GM23248 (cell line): Measurements from ENCODE around the gene STX18.

ENCODE experiments used
- EZH2 ChIP-seq: fragments of 200-600 bp; sonication (generic); IDR thresholded peaks from 2 replicates; pipeline ENCODE4 v1.6.1; 2018; ENCODE audit warnings: antibody characterized with exemption, mild to moderate bottlenecking; ENCODE audit not compliant: insufficient read depth, poor library complexity, severe bottlenecking
- EZH2phosphoT487 ChIP-seq: fragments of 200-600 bp; sonication (generic); IDR thresholded peaks from 2 replicates; pipeline ENCODE4 v1.6.1; 2018; ENCODE audit warnings: antibody characterized with exemption, moderate library complexity, mild to moderate bottlenecking, low read depth; ENCODE audit not compliant: insufficient read depth

GRCh38 chr4:4419896-4420295, 122.0 kb downstream of the STX18 start:
- TF ChIP-seq EZH2 (no peak), EZH2phosphoT487 (no peak)
